ACC112 (cell line): Measurements from ENCODE around the gene GALNT14.

Source experiments
- H2AFZ ChIP-seq: fragments of 200-600 bp; sonication (generic); one replicate; pipeline ENCODE4 v1.6.0; 2017; ENCODE audit warnings: antibody characterized with exemption, low read length; ENCODE audit not compliant: unreplicated experiment
- H3K27ac ChIP-seq: fragments of 200-600 bp; sonication (generic); 2 replicates; pipeline ENCODE4 v1.5.1; 2014; ENCODE audit warnings: low read depth, mild to moderate bottlenecking, antibody characterized with exemption, low read length, moderate library complexity
- H3K27me3 ChIP-seq: fragments of 200-600 bp; sonication (generic); 2 replicates; pipeline ENCODE4 v1.6.1; 2014; ENCODE audit warnings: mild to moderate bottlenecking, antibody characterized with exemption, low read length, moderate library complexity, mixed read lengths; ENCODE audit not compliant: insufficient read depth
- H3K36me3 ChIP-seq: fragments of 200-600 bp; sonication (generic); 2 replicates; pipeline ENCODE4 v1.6.1; 2016; ENCODE audit warnings: mild to moderate bottlenecking, antibody characterized with exemption, low read length, moderate library complexity, mixed read lengths; ENCODE audit not compliant: insufficient read depth
- H3K4me1 ChIP-seq: fragments of 200-600 bp; sonication (generic); one replicate; pipeline ENCODE4 v1.6.1; 2016; ENCODE audit warnings: low read length, mixed read lengths; ENCODE audit not compliant: insufficient read depth, unreplicated experiment, control insufficient read depth
- H3K4me3 ChIP-seq: fragments of 200-600 bp; sonication (generic); 2 replicates; pipeline ENCODE4 v1.5.1; 2014; ENCODE audit warnings: mild to moderate bottlenecking, low read depth, low read length
- H3K79me2 ChIP-seq: fragments of 200-600 bp; sonication (generic); one replicate; pipeline ENCODE4 v1.6.0; 2016; ENCODE audit warnings: low read length; ENCODE audit not compliant: control insufficient read depth, unreplicated experiment, insufficient read depth

The GALNT14 gene

GRCh38 chr2:31110998-31111397, 27.2 kb downstream of the GALNT14 start:
- Histone ChIP-seq H3K79me2 (no peaks in the 10 kb centered on the region), H3K4me3 (no peak overlapping the region), H3K36me3 (no peaks in the 10 kb centered on the region), H3K4me1 (no peaks in the 10 kb centered on the region), H3K27me3 (no peaks in the 10 kb centered on the region), H2AFZ (no peak overlapping the region), H3K27ac (no peak overlapping the region)

DNA sequence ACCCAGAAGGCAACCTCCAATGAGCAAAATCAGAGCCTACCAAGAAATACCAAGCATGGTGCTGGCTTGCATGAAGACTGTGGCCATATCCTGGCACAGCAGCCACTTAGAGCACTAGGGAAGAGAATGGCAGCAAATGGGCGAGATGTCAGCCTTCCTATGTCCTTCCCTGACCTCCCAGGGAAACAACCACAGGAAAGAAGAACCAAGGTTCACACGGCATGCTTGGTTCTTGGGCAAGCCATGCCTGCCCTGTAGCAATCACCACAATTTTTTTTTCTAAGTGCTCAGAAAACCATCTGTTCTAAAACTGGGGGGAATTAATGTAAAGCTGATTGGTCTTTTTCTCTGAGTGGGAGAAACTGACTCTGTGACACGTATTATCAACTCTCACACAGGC, 27.8 kb downstream of the GALNT14 start:
- no peak overlapping the region for H3K4me3 ChIP-seq
- no peaks in the 10 kb centered on the region for H3K79me2 ChIP-seq
- H3K4me1 ChIP-seq: no peaks in the 10 kb centered on the region
- no peak overlapping the region for H3K27ac ChIP-seq
- no peaks in the 10 kb centered on the region for H3K36me3 ChIP-seq
- no peak overlapping the region for H2AFZ ChIP-seq
- H3K27me3 ChIP-seq: no peaks in the 10 kb centered on the region

GRCh38 chr2:31109633-31110192, 28.5 kb downstream of the GALNT14 start:
- Histone ChIP-seq H3K27me3 (no peaks in the 10 kb centered on the region), H3K36me3 (no peaks in the 10 kb centered on the region), H3K27ac (no peak overlapping the region), H2AFZ (no peak overlapping the region), H3K4me3 (no peak overlapping the region), H3K4me1 (no peaks in the 10 kb centered on the region), H3K79me2 (no peaks in the 10 kb centered on the region)

GRCh38 chr2:31108561-31109286, 29.5 kb downstream of the GALNT14 start:
- Histone ChIP-seq H3K36me3 (no peaks in the 10 kb centered on the region), H3K4me1 (no peaks in the 10 kb centered on the region), H3K79me2 (no peaks in the 10 kb centered on the region), H3K27me3 (no peaks in the 10 kb centered on the region), H2AFZ (no peak overlapping the region), H3K4me3 (no peak overlapping the region), H3K27ac (no peak overlapping the region)

DNA sequence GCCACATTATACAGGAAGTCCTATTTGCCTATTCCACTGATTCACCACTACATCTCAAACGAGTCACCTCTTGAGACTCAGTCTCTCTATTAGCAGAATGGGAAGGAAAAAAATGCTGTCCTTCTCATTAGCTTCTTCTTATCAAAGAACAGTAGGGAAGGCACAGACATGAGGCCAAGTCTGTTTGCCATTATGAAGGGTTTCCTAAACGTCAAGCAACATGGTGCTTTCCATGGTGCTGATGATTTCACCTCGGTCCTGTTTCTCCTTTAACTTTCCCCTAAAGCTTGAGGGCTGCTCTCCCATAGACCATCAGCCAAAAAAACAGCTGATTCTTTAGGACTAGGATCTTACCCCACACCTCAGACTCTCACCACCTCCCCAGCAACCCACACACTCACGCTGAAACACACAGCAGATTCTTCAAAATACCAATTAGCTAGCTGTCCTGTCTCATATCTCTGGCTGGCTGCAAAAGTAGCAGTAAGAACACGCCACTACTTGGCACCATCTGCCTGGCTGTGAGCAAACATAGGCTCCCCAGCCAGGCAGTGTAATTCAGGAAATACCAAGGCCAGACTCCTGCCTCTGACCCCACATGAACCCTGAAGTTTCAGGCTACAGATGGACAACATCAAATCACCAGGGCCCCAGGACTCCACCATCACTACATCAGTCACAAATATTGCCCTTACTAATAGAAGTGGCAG, 30.5 kb downstream of the GALNT14 start:
- Histone ChIP-seq H2AFZ (no peak overlapping the region), H3K27ac (no peak overlapping the region), H3K36me3 (no peaks in the 10 kb centered on the region), H3K4me1 (no peaks in the 10 kb centered on the region), H3K79me2 (no peaks in the 10 kb centered on the region), H3K4me3 (no peak overlapping the region), H3K27me3 (no peaks in the 10 kb centered on the region)

- H3K27me3 ChIP-seq: no peaks in the 10 kb centered on the region
- no peak overlapping the region for H2AFZ ChIP-seq
- no peaks in the 10 kb centered on the region for H3K79me2 ChIP-seq
- no peaks in the 10 kb centered on the region for H3K4me1 ChIP-seq
- no peaks in the 10 kb centered on the region for H3K36me3 ChIP-seq
- H3K27ac ChIP-seq: no peak overlapping the region
- no peak overlapping the region for H3K4me3 ChIP-seq
Observed at GRCh38 chr2:31101701-31102100, 36.5 kb downstream of the GALNT14 start.

DNA sequence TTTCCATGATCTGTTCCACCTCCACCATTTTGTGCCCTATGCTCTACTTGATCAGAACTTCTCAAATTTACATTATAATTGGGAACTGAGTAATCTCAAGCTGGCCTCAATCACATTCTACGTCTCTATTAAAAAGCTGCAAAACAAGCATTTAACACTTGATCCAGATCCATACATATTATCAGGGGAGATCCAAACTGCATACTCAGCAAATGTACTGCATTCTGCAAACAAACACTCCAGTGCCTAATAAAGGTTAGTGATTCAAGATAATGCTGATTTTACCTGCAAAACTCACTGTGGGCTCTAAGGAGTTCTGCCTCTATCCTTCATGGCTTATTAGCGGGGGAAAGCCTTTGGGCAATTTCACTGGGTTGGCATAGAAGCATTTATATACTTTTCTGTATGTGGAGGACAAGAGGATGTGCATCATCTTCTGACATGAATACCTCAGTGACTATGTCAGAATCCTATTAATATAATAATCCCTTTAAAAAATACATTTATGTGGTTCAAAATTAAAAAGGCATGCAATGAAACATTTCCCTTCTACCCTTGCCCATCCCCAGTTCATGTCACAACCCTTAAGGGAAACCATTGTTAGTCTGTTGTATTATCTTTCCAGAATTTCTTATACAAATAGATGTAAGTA, 40.2 kb downstream of the GALNT14 start:
- H3K27ac ChIP-seq: no peak overlapping the region
- H3K36me3 ChIP-seq: no peaks in the 10 kb centered on the region
- H3K4me1 ChIP-seq: no peaks in the 10 kb centered on the region
- no peaks in the 10 kb centered on the region for H3K27me3 ChIP-seq
- H2AFZ ChIP-seq: no peak overlapping the region
- no peaks in the 10 kb centered on the region for H3K79me2 ChIP-seq
- no peak overlapping the region for H3K4me3 ChIP-seq

GRCh38 chr2:31090188-31090587, 48.1 kb downstream of the GALNT14 start:
- H3K27me3 ChIP-seq: no peaks in the 10 kb centered on the region
- H3K36me3 ChIP-seq: no peaks in the 10 kb centered on the region
- no peak overlapping the region for H2AFZ ChIP-seq
- no peaks in the 10 kb centered on the region for H3K4me1 ChIP-seq
- no peaks in the 10 kb centered on the region for H3K79me2 ChIP-seq
- no peak overlapping the region for H3K4me3 ChIP-seq
- H3K27ac ChIP-seq: no peak overlapping the region

DNA sequence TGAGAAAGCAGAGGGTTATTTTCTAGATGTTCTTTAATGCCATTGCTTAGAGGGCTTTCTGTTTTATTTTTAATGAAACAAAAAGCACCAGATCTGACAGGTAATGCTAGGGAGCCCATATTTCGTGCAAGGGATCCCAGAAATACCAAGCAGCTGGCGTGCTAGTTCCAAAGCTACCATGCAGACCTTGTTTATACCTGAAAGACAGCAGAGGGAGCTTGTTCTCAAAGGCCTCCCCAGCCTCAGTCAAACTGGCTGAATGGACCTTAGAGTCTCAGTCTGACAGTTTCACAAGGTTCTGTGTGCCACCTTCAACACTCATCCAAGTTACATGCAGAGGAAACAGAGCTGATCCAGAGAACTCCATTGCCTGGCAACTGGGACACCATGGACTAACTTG, 48.6 kb downstream of the GALNT14 start:
- Histone ChIP-seq H3K27ac (no peak overlapping the region), H3K4me1 (no peaks in the 10 kb centered on the region), H3K27me3 (no peaks in the 10 kb centered on the region), H3K79me2 (no peaks in the 10 kb centered on the region), H3K4me3 (no peak overlapping the region), H3K36me3 (no peaks in the 10 kb centered on the region), H2AFZ (no peak overlapping the region)

DNA sequence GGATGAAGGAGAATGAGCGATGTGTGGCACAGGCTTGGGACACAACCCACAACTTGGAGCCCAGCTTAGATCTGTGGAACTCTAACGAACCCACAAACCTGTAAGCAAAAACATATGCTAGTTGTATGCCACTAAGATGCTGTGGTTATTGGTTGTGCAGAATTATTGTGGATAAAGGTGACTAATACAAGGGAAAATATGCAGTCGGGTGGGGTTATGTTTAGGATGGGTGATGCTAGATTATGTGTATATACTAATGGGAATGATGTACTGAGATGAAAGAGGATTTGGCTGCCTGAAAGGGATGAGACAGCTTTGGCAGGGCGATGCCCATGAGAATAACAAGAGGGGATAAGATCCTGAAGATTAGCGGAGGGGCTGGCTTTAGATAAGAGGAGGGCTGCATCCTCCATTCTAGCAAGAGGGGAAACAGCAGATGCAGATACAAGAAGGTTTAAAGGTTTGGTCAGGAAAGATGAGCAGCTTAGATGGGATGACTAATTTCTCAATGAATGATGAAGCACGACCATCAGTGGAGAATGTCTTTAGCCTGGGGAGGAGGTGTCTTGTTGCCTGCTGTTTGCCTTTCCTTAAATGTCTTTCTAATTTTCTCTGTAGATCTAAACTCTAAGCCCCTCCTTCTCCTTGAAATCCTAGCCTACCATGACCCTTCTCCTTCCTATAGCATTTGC, 49.6 kb downstream of the GALNT14 start:
- H3K4me3 ChIP-seq: no peak overlapping the region
- H3K4me1 ChIP-seq: no peaks in the 10 kb centered on the region
- H3K27me3 ChIP-seq: no peaks in the 10 kb centered on the region
- no peaks in the 10 kb centered on the region for H3K79me2 ChIP-seq
- no peak overlapping the region for H3K27ac ChIP-seq
- H3K36me3 ChIP-seq: no peaks in the 10 kb centered on the region
- H2AFZ ChIP-seq: no peak overlapping the region
